Ureter (tissue), 1 donor: ENCODE measurements around the gene NRIP1. TPM values are rescaled to one million over a fixed set of nuclear protein-coding genes. Genes with fewer than 3 reads are reported as not detected.
"Not testable (repeated sequence)": the region's sequence is repeated elsewhere in the genome, so short reads cannot be mapped to it uniquely, and the experiment has no call there.

Experiments used
- DNase-seq: peaks from one replicate; pipeline ENCODE4 v3.0.0-alpha.2; 2020; ENCODE audit warnings: low spot score
- total RNA-seq: library from RNA; stranded (reverse); gene quantifications from one replicate; pipeline ENCODE4 v1.2.4, GENCODE V29; 2023
- donor health status: DM: yes; HTN: yes; CAD: no.

Gene NRIP1
- total RNA-seq, 1 donor from 2014 or later: 45.5 TPM

GRCh38 chr21:15039607-15040299 is 25.0 kb downstream of the NRIP1 start:
- no peak for DNase-seq

DNA sequence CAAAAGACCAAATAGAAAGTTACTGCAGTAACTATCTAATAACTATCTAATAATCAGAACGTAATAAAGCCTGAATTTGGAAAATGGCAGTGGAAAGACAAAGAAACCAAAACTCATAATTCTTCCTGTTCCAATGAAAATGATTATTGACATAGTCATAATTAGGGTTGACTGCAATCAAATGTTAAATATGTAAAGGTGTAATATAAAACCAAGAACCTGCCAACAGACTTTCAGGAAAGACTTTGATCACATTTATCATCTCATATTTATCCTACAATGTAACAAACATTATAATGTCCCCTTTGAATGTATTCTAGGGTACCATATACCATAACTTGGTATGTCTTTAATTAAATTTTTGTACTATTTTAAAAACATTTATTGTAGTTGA is 26.9 kb downstream of the NRIP1 start:
- DNase-seq: no peak

GRCh38 chr21:15037095-15037899 is 27.5 kb downstream of the NRIP1 start:
- no peak for DNase-seq

- no peak for DNase-seq
These were observed 28.6 kb downstream of the NRIP1 start for GRCh38 chr21:15036189-15036588.

- no peak for DNase-seq
These were observed 30.5 kb downstream of the NRIP1 start for GRCh38 chr21:15034126-15034853.

DNA sequence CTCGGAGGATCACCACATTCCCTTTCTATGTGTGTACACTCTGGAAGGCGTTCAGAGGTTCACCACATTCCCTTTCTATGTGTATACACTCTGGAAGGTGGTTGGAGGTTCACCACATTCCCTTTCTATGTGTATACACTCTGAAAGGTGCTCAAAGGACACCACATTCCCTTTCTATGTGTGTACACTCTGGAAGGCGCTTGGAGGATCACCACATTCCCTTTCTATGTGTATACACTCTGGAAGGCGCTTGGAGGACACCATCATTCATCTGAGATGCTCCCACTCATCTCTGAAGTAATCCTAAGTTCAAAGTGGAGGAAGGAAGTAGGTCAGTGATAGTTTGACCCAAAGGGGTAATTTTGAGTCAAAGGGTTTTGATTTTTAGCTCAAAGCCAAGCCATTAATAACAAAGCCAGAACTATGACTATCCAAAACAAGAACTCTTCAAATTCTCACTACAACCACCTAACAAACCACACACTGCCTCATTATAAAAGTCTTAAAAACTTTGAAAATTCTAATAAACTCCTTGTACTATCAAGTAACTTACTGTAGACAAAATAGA is 32.9 kb downstream of the NRIP1 start:
- DNase-seq: no peak

- not testable (repeated sequence) for DNase-seq
These were observed 33.4 kb downstream of the NRIP1 start for GRCh38 chr21:15031362-15031761.

- not testable (repeated sequence) for DNase-seq
These were observed 33.9 kb downstream of the NRIP1 start for GRCh38 chr21:15030861-15031260.

DNA sequence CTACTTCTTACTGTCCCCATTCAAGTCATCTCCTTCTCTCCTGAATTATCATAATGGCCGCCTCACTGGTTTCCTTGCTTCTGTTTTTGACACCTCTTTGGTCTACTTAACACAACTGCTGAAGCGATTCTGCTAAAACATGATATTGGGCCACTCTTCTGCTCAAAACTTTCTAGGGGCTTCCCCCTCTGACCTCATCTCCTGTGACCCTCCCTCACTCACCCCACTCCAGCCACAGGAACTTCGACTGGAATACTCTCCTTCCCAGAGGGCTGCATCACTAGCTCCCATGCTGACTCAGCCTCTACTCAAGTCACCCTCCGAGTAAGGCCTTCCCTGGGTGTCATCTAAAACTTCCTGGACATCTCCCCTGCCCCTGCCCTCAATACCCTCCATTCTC is 35.7 kb downstream of the NRIP1 start:
- DNase-seq: no peak

DNA sequence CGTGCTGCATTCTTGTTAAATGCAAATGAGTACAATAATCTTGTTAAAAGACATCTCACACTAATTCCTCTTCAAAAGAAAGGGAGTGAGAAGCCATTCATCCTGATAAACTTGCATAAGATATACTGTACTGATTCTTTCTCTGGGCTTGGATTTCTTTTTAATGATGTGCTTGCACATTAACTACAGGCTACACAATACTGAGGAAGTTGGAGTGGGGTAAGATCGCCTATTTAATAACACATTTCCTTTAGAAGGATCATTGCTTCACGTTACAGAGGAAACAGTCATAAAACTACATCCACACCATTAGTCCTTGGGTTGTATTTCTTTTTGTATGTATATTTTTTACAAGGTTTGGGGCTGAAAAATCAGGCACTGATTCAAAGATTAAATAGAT is 36.6 kb downstream of the NRIP1 start:
- no peak for DNase-seq

DNA sequence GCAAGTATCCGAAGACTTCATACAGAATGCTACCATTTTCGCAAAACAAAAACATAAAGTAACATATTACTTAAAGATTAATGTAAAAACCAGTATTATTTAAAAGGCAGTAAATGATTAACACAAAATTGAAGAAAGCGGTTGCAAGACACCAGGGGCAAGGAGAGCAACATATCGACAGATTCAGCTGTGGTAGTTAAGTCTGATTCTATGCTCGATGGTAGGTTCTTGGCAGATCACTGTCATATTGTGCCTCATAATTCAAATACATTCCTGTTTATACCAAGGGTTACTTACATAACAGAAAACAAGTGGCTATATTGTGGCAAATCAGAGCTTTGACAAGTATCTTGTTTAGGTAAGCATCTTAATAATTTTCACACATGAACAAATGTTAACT is 37.7 kb downstream of the NRIP1 start:
- DNase-seq: no peak

DNA sequence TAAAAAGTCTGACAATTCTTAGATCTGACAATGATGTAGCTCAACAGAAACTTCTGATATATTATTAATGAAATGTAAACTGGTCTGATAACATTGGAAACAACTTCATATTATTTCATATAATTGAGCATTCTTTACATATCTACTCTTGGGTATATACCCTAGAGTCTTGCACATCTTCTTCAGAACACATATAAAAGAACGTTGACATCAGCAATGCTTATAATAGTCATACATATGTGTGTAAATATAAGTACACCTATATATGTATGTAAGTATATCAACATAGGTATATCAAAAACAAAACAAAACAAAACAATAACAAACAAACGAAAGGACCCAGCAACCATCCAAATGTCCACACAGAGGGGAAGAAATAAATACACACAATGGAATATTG is 38.4 kb downstream of the NRIP1 start:
- no peak for DNase-seq

DNA sequence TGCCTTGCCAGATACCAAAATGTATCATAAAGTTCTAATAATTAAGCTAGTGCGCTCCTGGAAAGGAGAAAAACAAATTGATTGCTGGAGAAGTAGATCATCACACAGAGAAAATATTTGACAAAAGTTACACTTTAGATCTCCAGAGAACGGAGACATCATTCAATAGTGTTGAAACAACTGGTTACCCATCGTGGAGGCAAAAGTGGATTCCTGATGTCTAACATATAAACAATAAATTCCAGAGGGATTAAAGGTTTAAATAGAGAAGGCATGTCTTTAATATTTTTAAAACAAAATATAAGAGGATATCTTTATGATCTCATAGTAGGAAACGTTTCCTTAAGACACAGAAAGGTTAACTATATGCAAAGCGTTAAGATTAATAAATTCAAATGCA is 41.0 kb downstream of the NRIP1 start:
- DNase-seq: no peak

- DNase-seq: no peak
These were observed 42.1 kb downstream of the NRIP1 start for GRCh38 chr21:15022608-15023261.

DNA sequence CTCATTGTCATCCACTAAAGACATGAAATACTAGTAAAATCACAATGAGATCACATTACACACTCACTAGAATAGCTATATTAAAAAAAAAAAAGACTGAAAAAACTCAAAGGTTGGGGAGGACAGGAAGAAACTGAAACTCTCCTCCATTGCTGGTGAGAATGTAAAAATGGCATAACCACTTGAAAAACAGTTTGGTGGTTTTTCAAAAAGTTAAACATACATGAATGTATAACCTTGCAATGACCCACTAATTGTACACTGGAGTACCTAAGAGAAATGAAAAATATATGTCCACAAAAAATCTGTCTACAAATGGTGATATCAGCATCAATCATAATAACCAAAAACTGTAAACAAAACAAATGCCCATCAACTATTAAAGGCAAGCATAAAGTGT is 44.0 kb downstream of the NRIP1 start:
- no peak for DNase-seq

DNA sequence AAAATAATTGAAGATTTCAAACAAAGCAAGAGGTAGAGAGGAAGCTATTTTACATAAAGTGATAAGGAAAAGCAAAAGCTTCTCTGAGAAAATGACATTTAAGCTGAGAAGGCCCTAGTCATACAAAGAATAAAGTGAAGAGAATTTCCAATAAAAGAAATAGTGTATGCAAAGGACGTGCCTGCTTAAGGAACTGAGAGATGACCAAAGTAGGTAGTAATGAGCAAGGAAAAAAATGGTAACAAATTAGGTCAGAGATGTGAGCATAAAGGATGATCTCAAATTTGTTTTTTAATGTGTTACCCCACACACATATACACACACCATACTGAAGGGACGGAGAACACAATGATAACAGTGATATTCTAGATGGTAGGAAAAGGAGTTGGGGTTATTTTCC is 46.4 kb downstream of the NRIP1 start:
- DNase-seq: no peak

GRCh38 chr21:15015622-15016471 is 49.0 kb downstream of the NRIP1 start:
- DNase-seq: no peak

DNA sequence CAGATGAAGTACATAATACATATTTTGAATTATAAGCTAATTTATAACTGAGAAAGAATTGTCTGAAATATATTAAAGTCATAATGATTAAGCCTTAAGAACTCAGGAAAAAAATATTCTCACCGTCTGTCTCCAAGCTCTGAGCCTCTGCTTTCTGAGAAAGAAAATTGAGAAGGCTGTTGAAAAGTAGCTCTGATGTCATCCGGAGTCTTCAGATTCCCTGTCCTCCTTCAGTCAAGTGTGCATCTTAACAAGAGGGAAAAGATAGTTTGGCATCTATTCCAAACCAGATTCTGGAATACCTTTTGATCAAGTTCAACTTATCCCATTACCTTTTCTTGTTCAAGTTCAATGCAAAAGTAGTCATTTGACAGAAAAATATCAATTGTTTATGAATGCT is 50.6 kb downstream of the NRIP1 start:
- no peak for DNase-seq

DNA sequence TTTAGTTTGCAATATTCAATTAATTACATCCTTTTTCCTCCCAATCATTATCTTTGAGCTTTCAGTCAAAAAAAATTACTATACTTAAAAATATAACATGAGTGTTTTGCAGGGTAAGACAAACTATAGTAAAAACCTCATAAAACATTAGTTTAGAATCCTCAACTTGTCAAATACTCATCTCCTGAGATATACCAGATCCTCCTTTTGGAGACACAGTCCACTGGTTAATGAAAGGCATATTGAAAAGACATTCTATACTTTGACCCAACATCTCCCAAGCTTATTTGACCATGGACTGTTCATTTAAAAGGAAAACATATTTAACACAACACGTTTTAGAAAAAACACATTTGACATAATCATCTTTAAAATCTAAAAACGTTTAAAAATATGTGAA is 52.8 kb downstream of the NRIP1 start:
- no peak for DNase-seq

DNA sequence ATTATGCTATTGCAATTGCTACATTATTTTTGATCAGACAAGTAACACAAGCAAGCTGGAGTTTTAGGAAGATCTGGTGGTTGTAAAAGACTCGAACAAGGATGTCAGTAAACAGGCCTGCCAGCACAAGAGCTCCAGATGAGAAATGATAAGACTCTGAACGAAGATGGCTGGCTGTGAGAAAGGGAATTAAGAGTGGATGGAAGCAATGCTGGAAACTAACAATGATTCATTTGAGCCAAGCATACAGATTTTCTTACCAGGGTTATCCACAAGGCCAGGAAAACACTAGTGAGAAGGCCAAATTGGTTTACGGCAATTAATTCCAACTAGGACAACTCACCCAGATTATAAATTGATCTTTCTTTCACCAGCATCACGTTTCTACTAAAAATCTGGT is 54.2 kb downstream of the NRIP1 start:
- no peak for DNase-seq

DNA sequence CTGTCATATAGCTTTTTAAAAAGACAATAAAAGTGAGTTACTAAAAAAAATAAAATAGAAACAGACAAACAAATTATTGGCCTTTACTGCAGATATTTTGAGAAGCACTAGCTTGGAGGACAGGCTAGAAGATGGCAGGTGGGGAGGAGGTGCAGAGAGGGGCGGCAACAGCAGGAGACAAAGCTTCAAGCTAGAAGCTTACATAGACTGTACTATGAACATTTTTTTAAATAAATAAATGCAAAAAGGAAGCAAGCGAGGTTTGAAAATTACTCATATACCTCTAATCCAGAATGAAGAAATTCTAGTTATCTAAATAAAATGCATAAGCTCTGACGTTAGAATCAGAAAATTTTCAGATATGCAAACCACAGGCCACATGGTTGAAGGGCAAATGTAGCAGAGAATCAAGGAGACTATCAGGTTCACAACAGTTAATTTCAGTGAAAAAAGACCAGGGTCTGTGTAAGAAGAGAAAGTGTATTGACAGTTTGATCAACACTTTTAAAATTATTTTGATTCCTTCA is 54.9 kb downstream of the NRIP1 start:
- DNase-seq: no peak
